Measurements from ENCODE around the gene COL25A1.
"Not testable (repeated sequence)": the region's sequence is repeated elsewhere in the genome, so short reads cannot be mapped to it uniquely, and the experiment has no call there.

Gene COL25A1

DNA sequence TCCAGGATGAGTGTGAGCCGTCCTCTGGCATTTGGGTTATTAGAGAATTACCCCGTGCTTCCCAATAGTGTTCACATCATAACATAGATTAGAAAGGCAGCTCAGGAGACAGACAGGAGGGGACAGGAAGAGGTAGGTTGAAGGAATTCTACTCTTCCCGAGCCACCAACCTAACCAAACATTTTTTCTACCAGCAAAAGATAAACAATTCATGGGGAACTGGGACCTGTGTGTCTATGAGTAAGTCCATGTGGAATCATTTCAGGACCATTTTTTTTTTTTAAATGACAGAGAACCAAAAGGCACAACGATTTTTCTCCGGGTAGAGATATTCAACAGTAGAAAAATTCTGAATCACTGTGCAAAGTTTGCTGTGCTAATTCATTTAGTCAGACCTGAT is 365.4 kb downstream of the COL25A1 start:
- Histone ChIP-seq H3K4me1 (no peaks in the 10 kb centered on the region), H2AFZ (no peak overlapping the region), H3K79me2 (no peaks in the 10 kb centered on the region), H3K36me3 (ENCODE audit: control insufficient read depth, insufficient read depth, low read length) (no peaks in the 10 kb centered on the region), H3K4me3 (ENCODE audit: low read depth, low read length) (no peak overlapping the region), H3K9ac (no peak overlapping the region), H3K27me3 (ENCODE audit: control insufficient read depth, insufficient read depth, low read length) (no peaks in the 10 kb centered on the region), H3K4me2 (ENCODE audit: low read length) (no peak overlapping the region), H3K27ac (no peak overlapping the region), H3K9me3 (ENCODE audit: control insufficient read depth, low read length) (no peaks in the 10 kb centered on the region)
- TF ChIP-seq, protein P1, sequence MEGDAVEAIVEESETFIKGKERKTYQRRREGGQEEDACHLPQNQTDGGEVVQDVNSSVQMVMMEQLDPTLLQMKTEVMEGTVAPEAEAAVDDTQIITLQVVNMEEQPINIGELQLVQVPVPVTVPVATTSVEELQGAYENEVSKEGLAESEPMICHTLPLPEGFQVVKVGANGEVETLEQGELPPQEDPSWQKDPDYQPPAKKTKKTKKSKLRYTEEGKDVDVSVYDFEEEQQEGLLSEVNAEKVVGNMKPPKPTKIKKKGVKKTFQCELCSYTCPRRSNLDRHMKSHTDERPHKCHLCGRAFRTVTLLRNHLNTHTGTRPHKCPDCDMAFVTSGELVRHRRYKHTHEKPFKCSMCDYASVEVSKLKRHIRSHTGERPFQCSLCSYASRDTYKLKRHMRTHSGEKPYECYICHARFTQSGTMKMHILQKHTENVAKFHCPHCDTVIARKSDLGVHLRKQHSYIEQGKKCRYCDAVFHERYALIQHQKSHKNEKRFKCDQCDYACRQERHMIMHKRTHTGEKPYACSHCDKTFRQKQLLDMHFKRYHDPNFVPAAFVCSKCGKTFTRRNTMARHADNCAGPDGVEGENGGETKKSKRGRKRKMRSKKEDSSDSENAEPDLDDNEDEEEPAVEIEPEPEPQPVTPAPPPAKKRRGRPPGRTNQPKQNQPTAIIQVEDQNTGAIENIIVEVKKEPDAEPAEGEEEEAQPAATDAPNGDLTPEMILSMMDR (IDR thresholded peaks at IDR 0.05) = no peak

DNA sequence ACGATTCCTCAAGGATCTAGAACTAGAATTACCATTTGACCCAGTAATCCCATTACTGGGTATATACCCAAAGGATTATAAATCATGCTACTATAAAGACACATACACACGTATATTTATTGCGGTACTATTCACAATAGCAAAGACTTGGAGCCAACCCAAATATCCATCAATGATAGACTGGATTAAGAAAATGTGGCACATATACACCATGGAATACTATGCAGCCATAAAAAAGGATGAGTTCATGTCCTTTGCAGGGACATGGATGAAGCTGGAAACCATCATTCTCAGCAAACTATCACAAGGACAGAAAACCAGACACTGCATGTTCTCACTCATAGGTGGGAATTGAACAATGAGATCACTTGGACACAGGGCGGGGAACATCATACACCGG is 368.5 kb downstream of the COL25A1 start:
- H3K4me3 ChIP-seq (ENCODE audit: low read depth, low read length); H3K4me2 ChIP-seq (ENCODE audit: low read length); H3K36me3 ChIP-seq (ENCODE audit: control insufficient read depth, insufficient read depth, low read length); H2AFZ ChIP-seq; H3K79me2 ChIP-seq; H3K27me3 ChIP-seq (ENCODE audit: control insufficient read depth, insufficient read depth, low read length); H3K27ac ChIP-seq; H3K9ac ChIP-seq; H3K4me1 ChIP-seq; H3K9me3 ChIP-seq (ENCODE audit: control insufficient read depth, low read length): not testable (repeated sequence)

DNA sequence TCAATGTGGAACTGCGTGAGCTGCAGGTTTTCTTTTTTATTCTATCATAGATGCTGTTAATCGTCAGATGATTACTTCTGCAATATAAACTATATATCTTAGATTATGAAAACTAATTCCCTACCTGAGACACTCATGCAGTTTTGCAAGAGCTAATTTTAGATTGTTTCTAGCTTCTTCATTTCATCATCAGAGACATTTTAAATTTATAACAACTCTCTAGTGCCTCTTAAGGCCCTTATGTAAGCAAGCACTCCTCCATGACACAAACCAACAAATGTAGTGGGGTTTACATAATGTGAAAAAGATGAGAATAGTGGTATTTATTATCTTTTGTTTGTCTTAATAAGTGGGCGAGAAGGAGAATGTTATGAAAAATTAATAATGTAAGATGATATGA is 369.4 kb downstream of the COL25A1 start:
- Histone ChIP-seq H3K9ac (no peak overlapping the region), H3K9me3 (ENCODE audit: control insufficient read depth, low read length) (no peaks in the 10 kb centered on the region), H3K27ac (no peak overlapping the region), H3K4me1 (no peaks in the 10 kb centered on the region), H3K36me3 (ENCODE audit: control insufficient read depth, insufficient read depth, low read length) (no peaks in the 10 kb centered on the region), H3K27me3 (ENCODE audit: control insufficient read depth, insufficient read depth, low read length) (no peaks in the 10 kb centered on the region), H2AFZ (no peak overlapping the region), H3K79me2 (no peaks in the 10 kb centered on the region), H3K4me3 (ENCODE audit: low read depth, low read length) (no peak overlapping the region), H3K4me2 (ENCODE audit: low read length) (no peak overlapping the region)
- TF ChIP-seq, protein P1 (IDR thresholded peaks at IDR 0.05) = no peak

DNA sequence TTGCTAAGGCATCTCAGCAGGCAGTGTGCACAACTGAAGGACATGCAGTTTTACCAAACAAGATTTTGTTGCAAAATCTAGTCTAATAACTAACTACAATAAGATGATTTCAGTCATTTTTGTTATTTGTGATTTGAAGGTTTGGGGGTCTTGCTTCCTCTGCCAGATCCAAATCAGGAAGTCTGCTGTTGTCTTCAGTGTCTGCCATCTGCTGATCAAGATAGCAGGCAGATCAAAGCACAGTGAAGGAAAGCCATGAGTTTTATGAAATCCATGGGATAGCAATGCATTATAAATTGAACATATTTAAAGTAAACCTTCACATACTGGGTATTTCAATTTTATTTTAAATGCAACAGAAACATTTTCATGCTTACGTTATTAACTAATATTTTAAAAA is 370.5 kb downstream of the COL25A1 start:
- Histone ChIP-seq H3K4me3 (ENCODE audit: low read depth, low read length) (no peak overlapping the region), H2AFZ (no peak overlapping the region), H3K27ac (no peak overlapping the region), H3K36me3 (ENCODE audit: control insufficient read depth, insufficient read depth, low read length) (no peaks in the 10 kb centered on the region), H3K9ac (no peak overlapping the region), H3K4me1 (no peaks in the 10 kb centered on the region), H3K9me3 (ENCODE audit: control insufficient read depth, low read length) (no peaks in the 10 kb centered on the region), H3K27me3 (ENCODE audit: control insufficient read depth, insufficient read depth, low read length) (no peaks in the 10 kb centered on the region), H3K79me2 (no peaks in the 10 kb centered on the region), H3K4me2 (ENCODE audit: low read length) (no peak overlapping the region)
- TF ChIP-seq, protein P1 (IDR thresholded peaks at IDR 0.05) = no peak

DNA sequence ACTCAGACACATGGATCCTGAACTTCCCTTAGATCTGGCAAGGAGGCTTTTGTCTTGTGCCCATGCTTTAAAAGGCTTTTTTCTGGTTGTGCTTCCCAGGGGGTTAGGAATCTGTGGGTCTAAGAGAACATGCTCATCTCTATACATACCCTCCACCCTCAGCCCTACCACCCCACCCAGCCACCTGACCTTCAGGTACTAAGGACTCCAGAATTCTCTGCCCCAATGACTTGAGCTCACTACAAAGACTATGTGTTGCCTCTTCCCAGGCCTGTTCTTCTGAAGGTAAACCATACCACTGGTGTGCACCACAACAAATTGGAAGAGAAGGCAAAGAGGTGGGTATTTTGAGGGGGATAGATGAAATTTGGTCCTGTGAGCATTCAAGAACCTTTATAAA is 372.3 kb downstream of the COL25A1 start:
- Histone ChIP-seq H3K4me1 (no peaks in the 10 kb centered on the region), H3K79me2 (no peaks in the 10 kb centered on the region), H3K27me3 (ENCODE audit: control insufficient read depth, insufficient read depth, low read length) (no peaks in the 10 kb centered on the region), H3K9ac (no peak overlapping the region), H3K27ac (no peak overlapping the region), H3K36me3 (ENCODE audit: control insufficient read depth, insufficient read depth, low read length) (no peaks in the 10 kb centered on the region), H3K9me3 (ENCODE audit: control insufficient read depth, low read length) (no peaks in the 10 kb centered on the region), H2AFZ (no peak overlapping the region), H3K4me3 (ENCODE audit: low read depth, low read length) (no peak overlapping the region), H3K4me2 (ENCODE audit: low read length) (no peak overlapping the region)
- TF ChIP-seq, protein P1 (IDR thresholded peaks at IDR 0.05) = no peak

Data from parathyroid adenoma (tissue), 2 donors.